Measurements from ENCODE around the gene EBI3. TPM values are rescaled to one million over a fixed set of nuclear protein-coding genes. Genes with fewer than 3 reads are reported as not detected.

EBI3 gene
- total and polyA plus RNA-seq, 2 of the 13 experiments (the other 11 are each of a cell fraction or from before 2014, with no cell fraction given), result 3.4 TPM; not detected in 1

DNA sequence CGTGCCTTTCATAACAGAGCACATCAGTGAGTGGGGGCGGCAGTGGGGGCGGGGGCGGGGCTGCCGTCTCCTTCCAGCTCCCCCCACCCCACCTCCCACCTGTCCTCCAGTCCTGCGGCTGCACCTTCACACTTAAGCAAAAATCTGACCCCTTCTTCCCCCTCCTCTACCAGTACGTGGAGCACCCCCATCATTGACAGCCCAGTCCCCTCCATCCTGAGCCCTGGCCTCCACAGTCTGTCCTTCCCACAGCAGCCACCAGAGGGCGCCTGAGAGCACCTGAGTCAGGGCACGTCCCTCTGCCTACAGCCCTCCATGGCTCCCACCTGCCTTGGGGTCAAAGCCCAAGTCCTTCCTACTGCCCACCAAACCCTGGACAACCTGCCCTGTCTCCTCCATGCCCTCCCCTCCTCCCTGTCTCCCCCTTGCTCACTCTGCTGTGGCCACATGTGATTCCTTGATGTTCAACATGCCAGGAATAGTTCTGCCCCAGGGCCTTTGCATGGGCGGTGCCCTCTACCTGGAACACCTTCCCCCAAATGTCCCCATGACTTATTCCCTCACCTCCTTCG is 4.0 kb downstream of the EBI3 start (continued):
- TF ChIP-seq, protein P1, sequence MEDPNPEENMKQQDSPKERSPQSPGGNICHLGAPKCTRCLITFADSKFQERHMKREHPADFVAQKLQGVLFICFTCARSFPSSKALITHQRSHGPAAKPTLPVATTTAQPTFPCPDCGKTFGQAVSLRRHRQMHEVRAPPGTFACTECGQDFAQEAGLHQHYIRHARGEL (CRISPR knock-in tag; IDR thresholded peaks at IDR 0.05), result no peak
- TF ChIP-seq NR2F6 (IDR thresholded peaks at IDR 0.05) (no peak), NR2F6 (CRISPR knock-in tag; IDR thresholded peaks at IDR 0.05) (peak; percentile 18; the same call in 1 of the 2 replicates), THAP11 (CRISPR knock-in tag; IDR thresholded peaks at IDR 0.05) (0 out of 2 replicates have a peak, but pooled peaks have one; percentile 23), KLF9 (CRISPR knock-in tag; IDR thresholded peaks at IDR 0.05; ENCODE audit: low read depth) (no peak), ZBTB20 (CRISPR knock-in tag; IDR thresholded peaks at IDR 0.05; ENCODE audit: borderline replicate concordance, low read depth) (no peak), TEAD2 (CRISPR knock-in tag; IDR thresholded peaks at IDR 0.05) (no peak), KDM1A (CRISPR knock-in tag; IDR thresholded peaks at IDR 0.05) (peak; percentile 99), JUNB (CRISPR knock-in tag; IDR thresholded peaks at IDR 0.05; ENCODE audit: borderline replicate concordance) (no peak), ZNF720 (CRISPR knock-in tag; IDR thresholded peaks at IDR 0.05) (no peak), ZNF282 (IDR thresholded peaks at IDR 0.05; ENCODE audit: partially characterized antibody) (no peak), NR3C1 (CRISPR knock-in tag; IDR thresholded peaks at IDR 0.05) (no peak), STAT5B (CRISPR knock-in tag; IDR thresholded peaks at IDR 0.05) (no peak), NKX3-1 (CRISPR knock-in tag; IDR thresholded peaks at IDR 0.05) (no peak)
- TF ChIP-seq, protein P2, sequence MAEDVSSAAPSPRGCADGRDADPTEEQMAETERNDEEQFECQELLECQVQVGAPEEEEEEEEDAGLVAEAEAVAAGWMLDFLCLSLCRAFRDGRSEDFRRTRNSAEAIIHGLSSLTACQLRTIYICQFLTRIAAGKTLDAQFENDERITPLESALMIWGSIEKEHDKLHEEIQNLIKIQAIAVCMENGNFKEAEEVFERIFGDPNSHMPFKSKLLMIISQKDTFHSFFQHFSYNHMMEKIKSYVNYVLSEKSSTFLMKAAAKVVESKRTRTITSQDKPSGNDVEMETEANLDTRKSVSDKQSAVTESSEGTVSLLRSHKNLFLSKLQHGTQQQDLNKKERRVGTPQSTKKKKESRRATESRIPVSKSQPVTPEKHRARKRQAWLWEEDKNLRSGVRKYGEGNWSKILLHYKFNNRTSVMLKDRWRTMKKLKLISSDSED (CRISPR knock-in tag; IDR thresholded peaks at IDR 0.05), result no peak
- TF ChIP-seq, protein P3, sequence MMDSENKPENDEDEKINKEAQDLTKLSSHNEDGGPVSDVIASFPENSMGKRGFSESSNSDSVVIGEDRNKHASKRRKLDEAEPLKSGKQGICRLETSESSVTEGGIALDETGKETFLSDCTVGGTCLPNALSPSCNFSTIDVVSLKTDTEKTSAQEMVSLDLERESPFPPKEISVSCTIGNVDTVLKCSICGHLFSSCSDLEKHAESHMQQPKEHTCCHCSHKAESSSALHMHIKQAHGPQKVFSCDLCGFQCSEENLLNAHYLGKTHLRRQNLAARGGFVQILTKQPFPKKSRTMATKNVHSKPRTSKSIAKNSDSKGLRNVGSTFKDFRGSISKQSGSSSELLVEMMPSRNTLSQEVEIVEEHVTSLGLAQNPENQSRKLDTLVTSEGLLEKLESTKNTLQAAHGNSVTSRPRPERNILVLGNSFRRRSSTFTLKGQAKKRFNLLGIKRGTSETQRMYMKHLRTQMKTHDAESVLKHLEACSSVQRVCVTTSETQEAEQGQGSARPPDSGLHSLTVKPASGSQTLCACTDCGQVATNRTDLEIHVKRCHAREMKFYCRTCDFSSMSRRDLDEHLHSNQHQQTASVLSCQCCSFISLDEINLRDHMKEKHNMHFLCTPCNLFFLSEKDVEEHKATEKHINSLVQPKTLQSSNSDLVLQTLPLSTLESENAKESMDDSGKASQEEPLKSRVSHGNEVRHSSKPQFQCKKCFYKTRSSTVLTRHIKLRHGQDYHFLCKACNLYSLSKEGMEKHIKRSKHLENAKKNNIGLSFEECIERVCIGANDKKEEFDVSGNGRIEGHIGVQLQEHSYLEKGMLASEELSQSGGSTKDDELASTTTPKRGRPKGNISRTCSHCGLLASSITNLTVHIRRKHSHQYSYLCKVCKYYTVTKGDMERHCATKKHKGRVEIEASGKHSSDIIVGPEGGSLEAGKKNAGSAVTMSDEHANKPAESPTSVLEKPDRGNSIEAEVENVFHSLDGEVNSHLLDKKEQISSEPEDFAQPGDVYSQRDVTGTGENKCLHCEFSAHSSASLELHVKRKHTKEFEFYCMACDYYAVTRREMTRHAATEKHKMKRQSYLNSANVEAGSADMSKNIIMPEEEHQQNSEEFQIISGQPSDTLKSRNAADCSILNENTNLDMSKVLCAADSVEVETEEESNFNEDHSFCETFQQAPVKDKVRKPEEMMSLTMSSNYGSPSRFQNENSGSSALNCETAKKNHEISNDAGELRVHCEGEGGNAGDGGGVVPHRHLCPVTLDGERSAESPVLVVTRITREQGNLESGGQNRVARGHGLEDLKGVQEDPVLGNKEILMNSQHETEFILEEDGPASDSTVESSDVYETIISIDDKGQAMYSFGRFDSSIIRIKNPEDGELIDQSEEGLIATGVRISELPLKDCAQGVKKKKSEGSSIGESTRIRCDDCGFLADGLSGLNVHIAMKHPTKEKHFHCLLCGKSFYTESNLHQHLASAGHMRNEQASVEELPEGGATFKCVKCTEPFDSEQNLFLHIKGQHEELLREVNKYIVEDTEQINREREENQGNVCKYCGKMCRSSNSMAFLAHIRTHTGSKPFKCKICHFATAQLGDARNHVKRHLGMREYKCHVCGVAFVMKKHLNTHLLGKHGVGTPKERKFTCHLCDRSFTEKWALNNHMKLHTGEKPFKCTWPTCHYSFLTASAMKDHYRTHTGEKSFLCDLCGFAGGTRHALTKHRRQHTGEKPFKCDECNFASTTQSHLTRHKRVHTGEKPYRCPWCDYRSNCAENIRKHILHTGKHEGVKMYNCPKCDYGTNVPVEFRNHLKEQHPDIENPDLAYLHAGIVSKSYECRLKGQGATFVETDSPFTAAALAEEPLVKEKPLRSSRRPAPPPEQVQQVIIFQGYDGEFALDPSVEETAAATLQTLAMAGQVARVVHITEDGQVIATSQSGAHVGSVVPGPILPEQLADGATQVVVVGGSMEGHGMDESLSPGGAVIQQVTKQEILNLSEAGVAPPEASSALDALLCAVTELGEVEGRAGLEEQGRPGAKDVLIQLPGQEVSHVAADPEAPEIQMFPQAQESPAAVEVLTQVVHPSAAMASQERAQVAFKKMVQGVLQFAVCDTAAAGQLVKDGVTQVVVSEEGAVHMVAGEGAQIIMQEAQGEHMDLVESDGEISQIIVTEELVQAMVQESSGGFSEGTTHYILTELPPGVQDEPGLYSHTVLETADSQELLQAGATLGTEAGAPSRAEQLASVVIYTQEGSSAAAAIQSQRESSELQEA (CRISPR knock-in tag; IDR thresholded peaks at IDR 0.05; ENCODE audit: not compliant biosample characterization), result no peak
- TF ChIP-seq, protein P4, sequence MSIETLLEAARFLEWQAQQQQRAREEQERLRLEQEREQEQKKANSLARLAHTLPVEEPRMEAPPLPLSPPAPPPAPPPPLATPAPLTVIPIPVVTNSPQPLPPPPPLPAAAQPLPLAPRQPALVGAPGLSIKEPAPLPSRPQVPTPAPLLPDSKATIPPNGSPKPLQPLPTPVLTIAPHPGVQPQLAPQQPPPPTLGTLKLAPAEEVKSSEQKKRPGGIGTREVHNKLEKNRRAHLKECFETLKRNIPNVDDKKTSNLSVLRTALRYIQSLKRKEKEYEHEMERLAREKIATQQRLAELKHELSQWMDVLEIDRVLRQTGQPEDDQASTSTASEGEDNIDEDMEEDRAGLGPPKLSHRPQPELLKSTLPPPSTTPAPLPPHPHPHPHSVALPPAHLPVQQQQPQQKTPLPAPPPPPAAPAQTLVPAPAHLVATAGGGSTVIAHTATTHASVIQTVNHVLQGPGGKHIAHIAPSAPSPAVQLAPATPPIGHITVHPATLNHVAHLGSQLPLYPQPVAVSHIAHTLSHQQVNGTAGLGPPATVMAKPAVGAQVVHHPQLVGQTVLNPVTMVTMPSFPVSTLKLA (IDR thresholded peaks at IDR 0.05), result no peak
- TF ChIP-seq, protein P5, sequence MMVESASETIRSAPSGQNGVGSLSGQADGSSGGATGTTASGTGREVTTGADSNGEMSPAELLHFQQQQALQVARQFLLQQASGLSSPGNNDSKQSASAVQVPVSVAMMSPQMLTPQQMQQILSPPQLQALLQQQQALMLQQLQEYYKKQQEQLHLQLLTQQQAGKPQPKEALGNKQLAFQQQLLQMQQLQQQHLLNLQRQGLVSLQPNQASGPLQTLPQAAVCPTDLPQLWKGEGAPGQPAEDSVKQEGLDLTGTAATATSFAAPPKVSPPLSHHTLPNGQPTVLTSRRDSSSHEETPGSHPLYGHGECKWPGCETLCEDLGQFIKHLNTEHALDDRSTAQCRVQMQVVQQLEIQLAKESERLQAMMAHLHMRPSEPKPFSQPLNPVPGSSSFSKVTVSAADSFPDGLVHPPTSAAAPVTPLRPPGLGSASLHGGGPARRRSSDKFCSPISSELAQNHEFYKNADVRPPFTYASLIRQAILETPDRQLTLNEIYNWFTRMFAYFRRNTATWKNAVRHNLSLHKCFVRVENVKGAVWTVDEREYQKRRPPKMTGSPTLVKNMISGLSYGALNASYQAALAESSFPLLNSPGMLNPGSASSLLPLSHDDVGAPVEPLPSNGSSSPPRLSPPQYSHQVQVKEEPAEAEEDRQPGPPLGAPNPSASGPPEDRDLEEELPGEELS (CRISPR knock-in tag; IDR thresholded peaks at IDR 0.05), result no peak
